SHP77 treated with DMSO at 0.1 percent for 48 hours (cell line): Measurements from ENCODE around the gene ADPRH.
"Not testable (repeated sequence)": the region's sequence is repeated elsewhere in the genome, so short reads cannot be mapped to it uniquely, and the experiment has no call there.

Experiments
- DNase-seq: peaks from one replicate; lab custom pipeline; 2025; lab: John Stamatoyannopoulos, UW

Gene ADPRH

GRCh38 chr3:119560160-119560559, 19.1 kb upstream of the ADPRH start:
- no peak for DNase-seq

- no peak for DNase-seq
Measured at GRCh38 chr3:119562307-119562961, 16.9 kb upstream of the ADPRH start.

GRCh38 chr3:119563334-119563733, 16.0 kb upstream of the ADPRH start:
- DNase-seq, result not testable (repeated sequence)

DNA sequence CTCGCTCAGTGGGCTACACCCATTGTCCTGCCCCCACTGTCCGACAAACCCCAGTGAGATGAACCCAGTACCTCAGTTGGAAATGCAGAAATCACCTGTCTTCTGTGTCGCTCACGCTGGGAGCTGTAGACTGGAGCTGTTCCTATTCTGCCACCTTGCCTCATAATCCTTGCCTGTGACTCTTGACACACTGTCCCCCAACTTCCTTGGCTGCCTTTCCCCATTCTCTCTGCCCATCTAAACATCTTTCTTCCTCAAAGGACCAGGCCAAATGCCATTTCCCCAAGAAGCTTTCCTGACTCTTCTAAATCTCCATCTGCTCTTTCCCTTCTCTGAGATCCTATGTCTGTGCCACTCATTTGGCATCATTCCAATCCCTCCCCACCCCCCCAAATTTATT, 10.1 kb upstream of the ADPRH start:
- DNase-seq, result no peak

DNA sequence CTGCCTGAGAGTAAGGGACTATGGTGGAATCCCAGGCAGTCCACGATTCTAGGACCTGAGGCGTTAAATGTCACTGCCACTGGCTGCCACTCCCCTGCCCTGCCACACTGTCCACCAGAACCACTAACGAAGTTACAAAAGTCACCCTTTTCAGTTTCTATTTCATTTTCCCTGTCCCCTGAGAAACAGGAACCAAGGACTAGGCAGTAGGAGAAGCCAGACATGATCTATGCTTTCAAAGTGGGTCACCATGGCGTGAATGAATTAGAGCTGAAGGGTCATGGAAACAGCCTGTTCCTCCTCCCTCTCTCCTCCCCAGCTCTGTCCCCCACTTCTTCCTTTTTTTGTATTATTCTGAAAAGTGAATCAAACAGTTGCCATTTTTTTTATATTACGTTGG, 9.1 kb upstream of the ADPRH start:
- no peak for DNase-seq

DNA sequence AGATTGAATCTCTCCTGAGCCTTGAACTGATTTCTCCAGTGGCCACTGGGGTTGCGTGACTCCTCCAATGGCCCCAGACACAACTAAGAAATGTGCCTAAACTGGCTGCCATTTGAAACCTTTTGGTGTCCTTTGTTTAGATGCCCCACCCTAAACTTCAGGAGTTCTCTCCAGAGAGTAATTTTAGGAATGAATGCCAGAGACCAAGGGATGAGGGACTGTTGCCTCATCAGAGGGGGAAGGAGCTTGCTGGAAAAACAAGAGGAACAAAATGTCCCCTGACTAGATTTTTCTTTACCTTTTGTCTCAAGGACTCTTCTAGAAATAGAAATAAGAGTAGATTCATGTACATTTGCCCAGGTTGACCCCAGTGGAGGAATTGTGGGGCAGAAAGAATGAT, 8.1 kb upstream of the ADPRH start:
- no peak for DNase-seq

GRCh38 chr3:119571688-119572087, 7.6 kb upstream of the ADPRH start:
- no peak for DNase-seq

- no peak for DNase-seq
Measured at GRCh38 chr3:119575507-119575906, 3.8 kb upstream of the ADPRH start.

GRCh38 chr3:119580067-119580760, 922 bp downstream of the ADPRH start:
- DNase-seq, result no peak

DNA sequence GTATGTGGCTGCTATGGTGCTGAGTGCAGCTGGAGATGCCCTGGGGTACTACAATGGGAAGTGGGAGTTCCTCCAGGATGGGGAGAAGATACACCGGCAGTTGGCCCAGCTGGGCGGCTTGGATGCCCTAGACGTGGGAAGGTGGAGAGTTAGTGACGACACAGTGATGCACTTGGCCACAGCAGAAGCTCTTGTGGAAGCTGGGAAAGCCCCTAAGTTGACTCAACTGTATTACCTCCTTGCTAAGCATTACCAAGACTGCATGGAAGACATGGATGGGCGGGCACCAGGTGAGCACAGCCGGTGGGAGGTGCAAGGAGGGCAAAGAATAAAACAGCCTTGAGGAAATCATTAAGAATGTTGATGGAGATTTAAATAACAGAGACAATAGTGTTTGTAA, 2.9 kb downstream of the ADPRH start:
- DNase-seq, result no peak

- DNase-seq, result no peak
Measured at GRCh38 chr3:119585208-119585607, 5.9 kb downstream of the ADPRH start.

DNA sequence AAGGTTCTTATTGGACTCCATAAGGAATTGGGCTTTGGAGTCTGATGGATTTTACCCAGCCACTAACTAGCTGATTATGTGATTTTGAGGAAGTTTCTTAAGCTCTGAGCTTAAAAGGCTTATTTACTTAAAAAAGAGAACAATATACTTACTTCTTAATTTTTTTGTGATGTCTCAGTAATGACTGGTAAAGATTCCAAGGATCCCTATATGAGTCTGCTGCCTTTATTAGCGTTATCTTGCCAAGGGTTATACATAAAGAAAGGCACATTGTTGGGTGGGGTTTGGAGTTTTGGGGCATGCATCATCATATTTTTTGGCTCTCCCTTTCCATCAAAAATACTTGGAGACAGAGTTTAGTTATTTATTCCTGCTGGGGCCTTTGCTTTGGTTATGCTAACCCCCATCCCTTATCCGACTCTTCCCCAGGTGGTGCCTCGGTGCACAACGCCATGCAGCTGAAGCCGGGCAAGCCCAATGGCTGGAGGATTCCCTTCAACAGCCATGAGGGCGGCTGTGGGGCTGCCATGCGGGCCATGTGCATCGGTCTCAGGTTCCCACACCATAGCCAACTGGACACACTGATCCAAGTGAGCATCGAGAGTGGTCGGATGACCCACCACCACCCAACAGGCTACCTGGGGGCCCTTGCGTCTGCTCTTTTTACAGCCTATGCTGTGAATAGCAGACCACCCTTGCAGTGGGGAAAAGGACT, 6.7 kb downstream of the ADPRH start:
- DNase-seq, result no peak

GRCh38 chr3:119586733-119587172, 7.5 kb downstream of the ADPRH start:
- no peak for DNase-seq

- no peak for DNase-seq
Measured at GRCh38 chr3:119588112-119588511, 8.8 kb downstream of the ADPRH start.

- DNase-seq, result no peak
Measured at GRCh38 chr3:119589102-119589773, 9.9 kb downstream of the ADPRH start.

GRCh38 chr3:119590706-119591105, 11.4 kb downstream of the ADPRH start:
- DNase-seq, result no peak

GRCh38 chr3:119592861-119593260, 13.6 kb downstream of the ADPRH start:
- no peak for DNase-seq

- no peak for DNase-seq
Measured at GRCh38 chr3:119594066-119594465, 14.8 kb downstream of the ADPRH start.

DNA sequence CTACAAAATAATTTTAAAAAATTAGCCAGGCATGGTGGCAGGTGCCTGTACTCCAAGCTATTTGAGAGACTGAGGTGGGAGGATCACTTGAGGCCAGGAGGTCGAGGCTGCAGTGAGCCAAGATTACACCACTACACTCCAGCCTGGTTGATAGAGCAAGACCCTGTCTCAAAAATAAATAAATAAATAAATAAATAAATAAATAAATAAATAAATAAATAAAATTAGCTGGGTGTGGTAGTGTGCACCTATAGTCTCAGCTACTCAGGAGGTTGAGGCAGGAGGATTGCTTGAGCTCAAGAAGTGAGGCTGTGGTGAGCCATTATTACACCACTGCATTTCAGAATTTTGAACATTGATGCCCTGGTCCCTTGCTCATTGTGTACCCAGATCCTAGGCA, 15.6 kb downstream of the ADPRH start:
- DNase-seq, result not testable (repeated sequence)

- DNase-seq, result no peak
Measured at GRCh38 chr3:119595639-119596334, 16.5 kb downstream of the ADPRH start.

DNA sequence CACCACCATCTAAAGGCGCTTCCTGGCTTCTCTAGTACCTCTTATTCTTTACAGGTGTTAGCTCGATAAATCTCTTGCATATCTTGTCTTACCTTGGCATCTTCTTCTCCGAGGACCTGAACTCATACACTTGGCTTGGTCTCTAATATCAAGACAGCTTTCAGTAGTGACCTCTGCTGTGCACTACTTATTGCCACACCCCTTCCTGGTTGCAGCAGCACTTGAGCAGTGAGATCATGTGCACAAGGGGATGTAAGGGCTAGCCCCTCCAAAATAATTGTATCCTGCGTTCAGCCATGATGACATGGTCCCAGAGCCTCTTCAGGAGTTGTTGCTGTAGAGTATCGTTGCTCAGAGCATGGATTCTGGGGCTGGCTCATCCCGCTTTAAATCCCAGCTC, 17.1 kb downstream of the ADPRH start:
- no peak for DNase-seq
